Hepatocyte (in vitro differentiated cells): ENCODE data around the gene MCL1. TPM values are rescaled to one million over a fixed set of nuclear protein-coding genes. Genes with fewer than 3 reads are reported as not detected.

Experiments
- DNase-seq: peaks from one replicate; pipeline ENCODE4 v3.0.0-alpha.2; 2016; ENCODE audit warnings: low spot score
- H2AFZ ChIP-seq: fragments of 200-600 bp; sonication (generic); 2 replicates; pipeline ENCODE4 v1.6.0; 2016; ENCODE audit warnings: antibody characterized with exemption, mild to moderate bottlenecking
- H3K27ac ChIP-seq: fragments of 200-600 bp; sonication (generic); 2 replicates; pipeline ENCODE4 v1.5.1; 2016; ENCODE audit warnings: mild to moderate bottlenecking
- H3K27me3 ChIP-seq: fragments of 200-600 bp; sonication (generic); 2 replicates; pipeline ENCODE4 v1.6.1; 2016
- H3K36me3 ChIP-seq: fragments of 200-600 bp; sonication (generic); replicated peaks from 2 replicates; pipeline ENCODE4 v1.5.1; 2016; ENCODE audit warnings: low read depth; ENCODE audit not compliant: insufficient read depth
- H3K4me1 ChIP-seq: fragments of 200-600 bp; sonication (generic); 2 replicates; pipeline ENCODE4 v1.5.1; 2016; ENCODE audit warnings: mild to moderate bottlenecking, moderate library complexity; ENCODE audit not compliant: insufficient read depth
- H3K4me2 ChIP-seq: fragments of 200-600 bp; sonication (generic); 2 replicates; pipeline ENCODE4 v1.6.0; 2016
- H3K4me3 ChIP-seq: fragments of 200-600 bp; sonication (generic); 2 replicates; pipeline ENCODE4 v1.5.1; 2016; ENCODE audit warnings: mild to moderate bottlenecking
- H3K79me2 ChIP-seq: fragments of 200-600 bp; sonication (generic); 2 replicates; pipeline ENCODE4 v1.6.0; 2017; ENCODE audit warnings: mild to moderate bottlenecking
- H3K9me2 ChIP-seq: fragments of 200-600 bp; sonication (generic); replicated peaks from 2 replicates; pipeline ENCODE4 v1.6.0; 2017; ENCODE audit warnings: mild to moderate bottlenecking; ENCODE audit not compliant: insufficient read depth
- H3K9me3 ChIP-seq: fragments of 200-600 bp; sonication (generic); 2 replicates; pipeline ENCODE4 v1.5.1; 2016; ENCODE audit warnings: low read depth, mild to moderate bottlenecking
- H4K20me1 ChIP-seq: fragments of 200-600 bp; sonication (generic); 2 replicates; pipeline ENCODE4 v1.6.0; 2016; ENCODE audit warnings: mild to moderate bottlenecking; ENCODE audit not compliant: insufficient read depth, poor library complexity, severe bottlenecking
- CTCF ChIP-seq: fragments of 200-600 bp; sonication (generic); IDR thresholded peaks from 2 replicates; pipeline ENCODE4 v1.5.1; 2016; ENCODE audit warnings: antibody characterized with exemption, mild to moderate bottlenecking; ENCODE audit not compliant: poor library complexity
- EZH2 ChIP-seq: fragments of 200-600 bp; sonication (generic); IDR thresholded peaks from 2 replicates; pipeline ENCODE4 v1.6.1; 2016; ENCODE audit warnings: antibody characterized with exemption, mild to moderate bottlenecking, borderline replicate concordance
- EZH2phosphoT487 ChIP-seq: fragments of 200-600 bp; sonication (generic); IDR thresholded peaks from one replicate; pipeline ENCODE4 v1.6.1; 2018; ENCODE audit warnings: antibody characterized with exemption, mild to moderate bottlenecking, low read depth, moderate library complexity; ENCODE audit not compliant: unreplicated experiment, severe bottlenecking
- WGBS: methylation state at CpG from one replicate; pipeline ENCODE4 v1.1.6; 2016; ENCODE audit warnings: low lambda C conversion rate; ENCODE audit errors: missing lambda C conversion rate; 5-methylcytosine and 5-hydroxymethylcytosine counted together
- polyA plus RNA-seq: library from polyadenylated mRNA; unstranded; fragments of >200 nt; fragmentation: Nextera tagmentation; extraction: Ambion mirVana; gene quantifications from 2 replicates; pipeline ENCODE4 v1.2.1, GENCODE V29; 2016
- total RNA-seq: library from RNA; depleted of rRNA; stranded (reverse); fragments of >200 nt; gene quantifications from 2 replicates; pipeline ENCODE4 v1.2.3, GENCODE V29; 2014

The MCL1 gene
- total and polyA plus RNA-seq, 2 experiments from 2014 or later: 150 to 388 TPM

- Histone ChIP-seq H3K9me3 (no peaks in the 10 kb centered on the region), H2AFZ (peak overlapping the region; percentile 52), H4K20me1 (peaks cover 40% of the 10 kb centered on the region), H3K4me3 (peak overlapping the region; percentile 32), H3K4me2 (peak overlapping the region; percentile 82), H3K79me2 (peaks cover 53% of the 10 kb centered on the region), H3K27ac (peak overlapping the region; percentile 98), H3K4me1 (peaks cover 7% of the 10 kb centered on the region), H3K27me3 (no peaks in the 10 kb centered on the region), H3K9me2 (no peaks in the 10 kb centered on the region), H3K36me3 (peaks cover 6% of the 10 kb centered on the region)
- TF ChIP-seq CTCF (no peak), EZH2 (no peak), EZH2phosphoT487 (no peak)
- DNase-seq: no peak
- WGBS: 74% methylated on average over 15 of the region's 15 CpGs
These were observed 684 bp upstream of the MCL1 start for GRCh38 chr1:150579945-150580642.

- H4K20me1 ChIP-seq: peaks cover 56% of the 10 kb centered on the region
- DNase-seq: peak; percentile 77
- no peak for TF ChIP-seq CTCF
- no peak for TF ChIP-seq EZH2
- no peaks in the 10 kb centered on the region for H3K9me3 ChIP-seq
- H3K9me2 ChIP-seq: no peaks in the 10 kb centered on the region
- H3K27me3 ChIP-seq: no peaks in the 10 kb centered on the region
- peak overlapping the region; percentile 85 for H3K4me3 ChIP-seq
- H2AFZ ChIP-seq: no peak overlapping the region
- H3K4me1 ChIP-seq: peaks cover 23% of the 10 kb centered on the region
- H3K36me3 ChIP-seq: peaks cover 6% of the 10 kb centered on the region
- peak overlapping the region; percentile 100 for H3K27ac ChIP-seq
- 2% methylated on average over 50 of the region's 50 CpGs for WGBS
- H3K79me2 ChIP-seq: peaks cover 69% of the 10 kb centered on the region
- peak overlapping the region; percentile 83 for H3K4me2 ChIP-seq
These were observed 919 bp downstream of the MCL1 start for GRCh38 chr1:150578272-150579109.

- Histone ChIP-seq H4K20me1 (peaks cover 64% of the 10 kb centered on the region), H3K79me2 (peaks cover 77% of the 10 kb centered on the region)
- WGBS: under 1% methylated on average over 11 of the region's 11 CpGs
These were observed 1.7 kb downstream of the MCL1 start for GRCh38 chr1:150577557-150578271.

More at GRCh38 chr1:150577557-150578271, 1.7 kb downstream of the MCL1 start:
- no peaks in the 10 kb centered on the region for H3K27me3 ChIP-seq
- H2AFZ ChIP-seq: no peak overlapping the region
- H3K4me3 ChIP-seq: peak overlapping the region; percentile 85
- peaks cover 31% of the 10 kb centered on the region for H3K4me1 ChIP-seq
- peaks cover 6% of the 10 kb centered on the region for H3K36me3 ChIP-seq
- peak overlapping the region; percentile 83 for H3K4me2 ChIP-seq
- peak overlapping the region; percentile 100 for H3K27ac ChIP-seq
- TF ChIP-seq CTCF: no peak
- TF ChIP-seq EZH2phosphoT487: no peak
- no peak for TF ChIP-seq EZH2
- DNase-seq: peak; percentile 11
- no peaks in the 10 kb centered on the region for H3K9me3 ChIP-seq
- no peaks in the 10 kb centered on the region for H3K9me2 ChIP-seq
